ENCODE data around the gene RRM2. TPM values are rescaled to one million over a fixed set of nuclear protein-coding genes. Genes with fewer than 3 reads are reported as not detected.

RRM2 gene
- total RNA-seq, 4 donors from 2014 or later = 1.7 to 4.6 TPM; not detected in 2

GRCh38 chr2:10158681-10159080 lies 36.1 kb downstream of the RRM2 start:
- H3K4me1 ChIP-seq = no peaks in the 10 kb centered on the region
- H3K9me3 ChIP-seq = no peaks in the 10 kb centered on the region
- 85% methylated on average over 10 of the region's 11 CpGs for WGBS
- H3K36me3 ChIP-seq = no peaks in the 10 kb centered on the region
- TF ChIP-seq POLR2AphosphoS5 (IDR thresholded peaks at IDR 0.05) (no peak), EP300 (IDR thresholded peaks at IDR 0.05) (no peak), CTCF (IDR thresholded peaks at IDR 0.05) (no peak), POLR2A (IDR thresholded peaks at IDR 0.05; ENCODE audit: low read depth) (no peak)
- no peak for DNase-seq (ENCODE audit: extremely low spot score)
- H3K4me3 ChIP-seq = no peak overlapping the region
- H3K27me3 ChIP-seq = peaks cover 0 to 4% (median 0%) of the 10 kb centered on the region in 4 donors
- no peak overlapping the region for H3K27ac ChIP-seq (replicated peaks in 1 of 4)
- intact Hi-C loops (cut with DNase I) = no loop called here

DNA sequence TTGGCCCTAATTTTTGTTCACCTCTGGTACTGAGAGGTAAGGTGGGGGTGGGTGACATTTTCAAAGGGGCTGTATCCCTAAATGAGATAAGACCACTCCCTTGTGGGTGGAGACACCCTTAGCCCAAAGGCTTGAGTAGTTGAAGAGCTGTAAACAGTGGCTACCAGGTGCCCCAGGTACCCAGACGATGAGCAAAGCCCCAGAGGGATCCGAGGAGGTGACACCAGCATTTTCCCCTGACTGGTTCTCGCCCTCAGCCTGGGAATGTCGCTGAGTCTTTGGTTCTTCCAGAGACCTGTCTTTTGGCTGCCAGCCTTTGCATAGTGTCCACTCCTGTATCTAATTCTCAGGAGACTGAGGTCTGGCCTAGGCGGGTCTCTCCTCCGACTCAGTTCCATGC lies 36.5 kb downstream of the RRM2 start:
- H3K27ac ChIP-seq (replicated peaks in 1 of 4) = no peak overlapping the region

GRCh38 chr2:10159581-10160131 lies 37.1 kb downstream of the RRM2 start:
- H3K4me1 ChIP-seq = no peaks in the 10 kb centered on the region
- H3K9me3 ChIP-seq = no peaks in the 10 kb centered on the region
- TF ChIP-seq EP300 (IDR thresholded peaks at IDR 0.05) (no peak), CTCF (IDR thresholded peaks at IDR 0.05) (no peak), POLR2A (IDR thresholded peaks at IDR 0.05; ENCODE audit: low read depth) (no peak), POLR2AphosphoS5 (IDR thresholded peaks at IDR 0.05) (no peak)
- intact Hi-C loops (cut with DNase I) = no loop called here
- peaks cover 0 to 4% (median 0%) of the 10 kb centered on the region in 4 donors for H3K27me3 ChIP-seq
- H3K4me3 ChIP-seq = no peak overlapping the region
- no peaks in the 10 kb centered on the region for H3K36me3 ChIP-seq
- WGBS = 69% methylated on average over 11 of the region's 11 CpGs
- H3K27ac ChIP-seq (replicated peaks in 1 of 4) = no peak overlapping the region
- no peak for DNase-seq (ENCODE audit: extremely low spot score)

More for the DNA sequence above, 36.5 kb downstream of the RRM2 start:
- 88% methylated on average over 2 of the region's 6 CpGs for WGBS
- no peak for TF ChIP-seq POLR2A (IDR thresholded peaks at IDR 0.05; ENCODE audit: low read depth)
- no peak for TF ChIP-seq CTCF (IDR thresholded peaks at IDR 0.05)
- no peak for TF ChIP-seq EP300 (IDR thresholded peaks at IDR 0.05)
- TF ChIP-seq POLR2AphosphoS5 (IDR thresholded peaks at IDR 0.05) = no peak
- Histone ChIP-seq H3K27me3 (peaks cover 0 to 4% (median 0%) of the 10 kb centered on the region in 4 donors), H3K9me3 (no peaks in the 10 kb centered on the region), H3K4me1 (no peaks in the 10 kb centered on the region), H3K36me3 (no peaks in the 10 kb centered on the region), H3K4me3 (no peak overlapping the region)
- no peak for DNase-seq (ENCODE audit: extremely low spot score)
- intact Hi-C loops (cut with DNase I) = no loop called here

- intact Hi-C loops (cut with DNase I) = no loop called here
- Histone ChIP-seq H3K36me3 (no peaks in the 10 kb centered on the region), H3K4me3 (no peak overlapping the region), H3K9me3 (no peaks in the 10 kb centered on the region), H3K27ac (replicated peaks in 1 of 4) (no peak overlapping the region), H3K27me3 (peaks cover 0 to 4% (median 0%) of the 10 kb centered on the region in 4 donors), H3K4me1 (no peaks in the 10 kb centered on the region)
- TF ChIP-seq CTCF (IDR thresholded peaks at IDR 0.05) (no peak), EP300 (IDR thresholded peaks at IDR 0.05) (no peak), POLR2A (IDR thresholded peaks at IDR 0.05; ENCODE audit: low read depth) (no peak), POLR2AphosphoS5 (IDR thresholded peaks at IDR 0.05) (no peak)
- DNase-seq (ENCODE audit: extremely low spot score) = no peak
- 91% methylated on average over 12 of the region's 13 CpGs for WGBS
These were observed 37.8 kb downstream of the RRM2 start for GRCh38 chr2:10160203-10160955.
